Trophoblast cell (in vitro differentiated cells and primary cell): ENCODE measurements around the gene MTFMT.

Experiments used
- DNase-seq, 2 donors: peaks; one replicate each; pipeline ENCODE4 v3.0.0-alpha.2; 2016
- H2AFZ ChIP-seq: 2 replicates; pipeline ENCODE4 v1.6.1; 2013; ENCODE audit warnings: low read length, moderate library complexity, mild to moderate bottlenecking; ENCODE audit not compliant: insufficient read depth, poor library complexity
- H2AK5ac ChIP-seq: 2 replicates; pipeline ENCODE4 v1.6.1; 2013; ENCODE audit warnings: mild to moderate bottlenecking, low read length
- H2BK120ac ChIP-seq: 2 replicates; pipeline ENCODE4 v1.6.1; 2013; ENCODE audit warnings: low read length, mild to moderate bottlenecking, moderate library complexity; ENCODE audit not compliant: insufficient read depth, poor library complexity
- H2BK12ac ChIP-seq: 2 replicates; pipeline ENCODE4 v1.6.1; 2013; ENCODE audit warnings: mild to moderate bottlenecking, low read length, moderate library complexity
- H2BK5ac ChIP-seq: 2 replicates; pipeline ENCODE4 v1.6.1; 2013; ENCODE audit warnings: low read length, low read depth, moderate library complexity, mild to moderate bottlenecking; ENCODE audit not compliant: poor library complexity
- H3K14ac ChIP-seq: 2 replicates; pipeline ENCODE4 v1.6.1; 2013; ENCODE audit warnings: mild to moderate bottlenecking, low read length
- H3K18ac ChIP-seq: 2 replicates; pipeline ENCODE4 v1.6.1; 2013; ENCODE audit warnings: mild to moderate bottlenecking, low read length
- H3K23ac ChIP-seq: 2 replicates; pipeline ENCODE4 v1.6.1; 2013; ENCODE audit warnings: low read length
- H3K27ac ChIP-seq: 2 replicates; pipeline ENCODE4 v1.5.1; 2013; ENCODE audit warnings: low read depth, mild to moderate bottlenecking, inconsistent platforms, low read length, moderate library complexity
- H3K27me3 ChIP-seq: 2 replicates; pipeline ENCODE4 v1.6.1; 2013; ENCODE audit warnings: inconsistent platforms, mild to moderate bottlenecking, low read length, moderate library complexity; ENCODE audit not compliant: insufficient read depth
- H3K36me3 ChIP-seq, 2 experiments: 1 replicate in 1 of 2; 2 replicates in 1 of 2; pipeline ENCODE4 v1.6.1; 2013; ENCODE audit warnings: low read length in 2 of 2, mild to moderate bottlenecking in 2 of 2, moderate library complexity in 1 of 2; ENCODE audit not compliant: insufficient read depth in 2 of 2, control insufficient read depth in 1 of 2
- H3K4ac ChIP-seq: 2 replicates; pipeline ENCODE4 v1.6.1; 2013; ENCODE audit warnings: low read depth, mild to moderate bottlenecking, low read length, moderate library complexity
- H3K4me1 ChIP-seq, 2 experiments: 1 replicate in 1 of 2; 2 replicates in 1 of 2; pipeline ENCODE4 v1.6.1; 2013; ENCODE audit warnings: low read length in 2 of 2, mild to moderate bottlenecking in 2 of 2, moderate library complexity in 1 of 2; ENCODE audit not compliant: insufficient read depth in 2 of 2, control insufficient read depth in 1 of 2
- H3K4me2 ChIP-seq: 2 replicates; pipeline ENCODE4 v1.6.1; 2013; ENCODE audit warnings: inconsistent platforms, mild to moderate bottlenecking, low read length, moderate library complexity
- H3K4me3 ChIP-seq: 2 replicates; pipeline ENCODE4 v1.5.1; 2013; ENCODE audit warnings: mild to moderate bottlenecking, low read depth, low read length, inconsistent platforms
- H3K79me1 ChIP-seq: one replicate; pipeline ENCODE4 v1.6.1; 2013; ENCODE audit warnings: low read length
- H3K79me2 ChIP-seq: 2 replicates; pipeline ENCODE4 v1.6.1; 2013; ENCODE audit warnings: low read length, mild to moderate bottlenecking; ENCODE audit not compliant: control insufficient read depth, insufficient read depth, poor library complexity
- H3K9ac ChIP-seq: 2 replicates; pipeline ENCODE4 v1.6.1; 2013; ENCODE audit warnings: mild to moderate bottlenecking, low read length
- H3K9me3 ChIP-seq: 2 replicates; pipeline ENCODE4 v1.6.1; 2013; ENCODE audit warnings: low read depth, mild to moderate bottlenecking, control low read depth, inconsistent platforms, low read length; ENCODE audit not compliant: insufficient read depth
- H4K12ac ChIP-seq: 2 replicates; pipeline ENCODE4 v1.6.1; 2013; ENCODE audit warnings: low read depth, mild to moderate bottlenecking, low read length, moderate library complexity
- H4K8ac ChIP-seq: 2 replicates; pipeline ENCODE4 v1.6.1; 2013; ENCODE audit warnings: low read depth, mild to moderate bottlenecking, low read length, moderate library complexity
- H4K91ac ChIP-seq: one replicate; pipeline ENCODE4 v1.6.1; 2013; ENCODE audit warnings: low read depth, mild to moderate bottlenecking, low read length, moderate library complexity
- WGBS: extraction: QIAGEN DNeasy Blood & Tissue Kit; methylation state at CpG from one replicate; pipeline ENCODE4 v1.1.7; 2013; ENCODE audit warnings: missing lambda C conversion rate; ENCODE audit not compliant: insufficient read length, insufficient coverage; ENCODE audit errors: extremely low coverage; 5-methylcytosine and 5-hydroxymethylcytosine counted together

The MTFMT gene

GRCh38 chr15:64975390-64975789 lies 54.0 kb downstream of the MTFMT start:
- Histone ChIP-seq H2AK5ac (no peak overlapping the region), H3K79me2 (no peaks in the 10 kb centered on the region), H2BK5ac (no peak overlapping the region), H2AFZ (no peak overlapping the region), H4K12ac (no peak overlapping the region), H3K4me1 (no peaks in the 10 kb centered on the region), H3K4ac (no peak overlapping the region), H3K9ac (no peak overlapping the region), H4K8ac (no peak overlapping the region), H3K4me3 (no peak overlapping the region), H2BK12ac (no peak overlapping the region), H3K4me2 (no peak overlapping the region), H3K27me3 (no peaks in the 10 kb centered on the region), H3K27ac (no peak overlapping the region), H3K18ac (no peak overlapping the region), H3K79me1 (no peaks in the 10 kb centered on the region), H3K9me3 (no peaks in the 10 kb centered on the region), H3K23ac (no peak overlapping the region), H4K91ac (no peak overlapping the region), H2BK120ac (no peak overlapping the region), H3K14ac (no peak overlapping the region), H3K36me3 (peaks cover 43% of the 10 kb centered on the region in 2 experiments)
- no CpG with 5 or more reads among the region's 5 CpGs for WGBS
- DNase-seq, result no peak

GRCh38 chr15:64970698-64971097 lies 58.7 kb downstream of the MTFMT start:
- no CpG with 5 or more reads among the region's 7 CpGs for WGBS
- Histone ChIP-seq H3K27me3 (no peaks in the 10 kb centered on the region), H3K4ac (no peak overlapping the region), H3K18ac (no peak overlapping the region), H3K9ac (no peak overlapping the region), H3K4me3 (no peak overlapping the region), H2BK120ac (no peak overlapping the region), H4K91ac (no peak overlapping the region), H2BK12ac (no peak overlapping the region), H2AFZ (no peak overlapping the region), H3K9me3 (no peaks in the 10 kb centered on the region), H3K4me2 (no peak overlapping the region), H3K36me3 (peaks cover 30 to 35% of the 10 kb centered on the region in 2 experiments), H3K4me1 (no peaks in the 10 kb centered on the region), H3K79me2 (no peaks in the 10 kb centered on the region), H2AK5ac (no peak overlapping the region), H2BK5ac (no peak overlapping the region), H3K27ac (no peak overlapping the region), H4K8ac (no peak overlapping the region), H3K23ac (no peak overlapping the region), H4K12ac (no peak overlapping the region), H3K14ac (no peak overlapping the region), H3K79me1 (no peaks in the 10 kb centered on the region)
- DNase-seq, result no peak

GRCh38 chr15:64969401-64969800 lies 60.0 kb downstream of the MTFMT start:
- no peak overlapping the region for H2BK5ac ChIP-seq
- no peak overlapping the region for H3K14ac ChIP-seq
- H2AFZ ChIP-seq, result no peak overlapping the region
- no peak overlapping the region for H4K91ac ChIP-seq
- H3K36me3 ChIP-seq, result peaks cover 26 to 39% of the 10 kb centered on the region in 2 experiments
- H3K9me3 ChIP-seq, result no peaks in the 10 kb centered on the region
- H3K4me1 ChIP-seq, result no peaks in the 10 kb centered on the region
- no peak overlapping the region for H3K9ac ChIP-seq
- no peak overlapping the region for H3K23ac ChIP-seq
- no peak overlapping the region for H2AK5ac ChIP-seq
- H3K4ac ChIP-seq, result no peak overlapping the region
- no peak overlapping the region for H4K8ac ChIP-seq
- no peaks in the 10 kb centered on the region for H3K79me1 ChIP-seq
- no peak overlapping the region for H3K18ac ChIP-seq
- no peaks in the 10 kb centered on the region for H3K79me2 ChIP-seq
- DNase-seq, result no peak
- H3K4me3 ChIP-seq, result no peak overlapping the region
- H3K27ac ChIP-seq, result no peak overlapping the region
- H2BK12ac ChIP-seq, result no peak overlapping the region
- H3K27me3 ChIP-seq, result no peaks in the 10 kb centered on the region
- no peak overlapping the region for H2BK120ac ChIP-seq
- WGBS, result no CpG with 5 or more reads among the region's 1 CpG
- H4K12ac ChIP-seq, result no peak overlapping the region
- H3K4me2 ChIP-seq, result no peak overlapping the region

- H3K4me3 ChIP-seq, result no peak overlapping the region
- H3K9ac ChIP-seq, result no peak overlapping the region
- H3K27me3 ChIP-seq, result no peaks in the 10 kb centered on the region
- no peak overlapping the region for H3K27ac ChIP-seq
- H4K12ac ChIP-seq, result no peak overlapping the region
- no peak overlapping the region for H4K91ac ChIP-seq
- no peaks in the 10 kb centered on the region for H3K79me1 ChIP-seq
- H3K4me2 ChIP-seq, result no peak overlapping the region
- no peaks in the 10 kb centered on the region for H3K4me1 ChIP-seq
- H4K8ac ChIP-seq, result no peak overlapping the region
- no peaks in the 10 kb centered on the region for H3K79me2 ChIP-seq
- H2BK5ac ChIP-seq, result no peak overlapping the region
- H2BK120ac ChIP-seq, result no peak overlapping the region
- no peak overlapping the region for H3K4ac ChIP-seq
- H3K23ac ChIP-seq, result no peak overlapping the region
- H3K9me3 ChIP-seq, result peaks cover 3% of the 10 kb centered on the region
- WGBS, result no CpG with 5 or more reads among the region's 5 CpGs
- H2AK5ac ChIP-seq, result no peak overlapping the region
- H3K36me3 ChIP-seq, result peaks cover 39 to 52% of the 10 kb centered on the region in 2 experiments
- no peak overlapping the region for H3K18ac ChIP-seq
- no peak overlapping the region for H2BK12ac ChIP-seq
- DNase-seq, result no peak
- H2AFZ ChIP-seq, result no peak overlapping the region
- no peak overlapping the region for H3K14ac ChIP-seq
Observed at GRCh38 chr15:64961013-64961412, 68.4 kb downstream of the MTFMT start.
